HepG2 (cell line): ENCODE results near the gene SYT17. TPM values are rescaled to one million over a fixed set of nuclear protein-coding genes. Genes with fewer than 3 reads are reported as not detected.

Source experiments
- ATAC-seq: fragments of 200-7000 bp; cut with Tn5 transposase; 3 replicates; pipeline ENCODE4 v1.9.1; 2020; ENCODE audit warnings: mild to moderate bottlenecking, moderate library complexity
- BruUV-seq: library from RNA; stranded (reverse); fragments of 400-500 nt; replicated peaks from 2 replicates; lab custom pipeline; 2021; lab: Mats Ljungman, UMichigan
- CTCF ChIA-PET: fragments of 300-600 bp; formaldehyde crosslinking; extraction: SDS; loops from one replicate; lab custom pipeline; 2021; ENCODE audit warnings: low total read pairs, inconsistent platforms, low intra/inter-chr PET ratio; lab: Yijun Ruan, JAX
- POLR2A ChIA-PET: fragments of 350-600 bp; sonication (Branson Sonifier 250); formaldehyde crosslinking; loops from one replicate; lab custom pipeline; 2020; ENCODE audit warnings: antibody characterized with exemption, inconsistent platforms; lab: Yijun Ruan, JAX
- DNase-seq: peaks from one replicate; pipeline ENCODE4 v3.0.0-alpha.2; 2015; ENCODE audit warnings: low spot score
- FAIRE-seq: peaks from 3 replicates; lab custom pipeline; 2011; peaks lifted over from hg19 to GRCh38; lab: Jason Lieb, UNC
- H2AFZ ChIP-seq: one replicate; pipeline ENCODE4 v1.6.1; 2011; ENCODE audit warnings: low read length, inconsistent platforms
- H3K27ac ChIP-seq: fragments of 300-600 bp; 3 replicates; pipeline ENCODE4 v1.8.0; 2011; ENCODE audit warnings: mixed run types, mild to moderate bottlenecking, mixed read lengths, low read length, inconsistent platforms; ENCODE audit not compliant: insufficient read depth; ENCODE audit errors: extremely low read length
- H3K27me3 ChIP-seq, 2 experiments: fragments of 200-600 bp in 1 of 2; 2 replicates in 1 of 2; 3 replicates in 1 of 2; pipeline versions ENCODE4 v1.6.0 to v1.8.0; 2011; ENCODE audit warnings: low read length in 2 of 2, mild to moderate bottlenecking in 2 of 2, moderate library complexity in 2 of 2, inconsistent platforms in 1 of 2; ENCODE audit not compliant: insufficient read depth in 2 of 2, control insufficient read depth in 1 of 2
- H3K36me3 ChIP-seq, 2 experiments: fragments of 200-600 bp in 1 of 2; replicated peaks in 1 of 2; 2 replicates in 1 of 2; 3 replicates in 1 of 2; pipeline versions ENCODE4 v1.5.1 to v1.8.0; 2011; ENCODE audit warnings: low read length in 2 of 2, inconsistent platforms in 1 of 2; ENCODE audit not compliant: insufficient read depth in 2 of 2, control insufficient read depth in 1 of 2
- H3K4me1 ChIP-seq: 2 replicates; pipeline ENCODE4 v1.5.1; 2012; ENCODE audit warnings: low read length, inconsistent platforms; ENCODE audit not compliant: insufficient read depth
- H3K4me2 ChIP-seq: 2 replicates; pipeline ENCODE4 v1.6.0; 2011; ENCODE audit warnings: low read depth, low read length, inconsistent platforms
- H3K4me3 ChIP-seq, 3 experiments: fragments of 200-600 bp in 1 of 3; sonication (generic), shearing (Covaris generic) in 1 of 3; replicated peaks in 1 of 3; 2 replicates each; pipeline ENCODE4 v1.5.1; 2011 to 2016; ENCODE audit warnings: low read length in 3 of 3, inconsistent platforms in 2 of 3, low read depth in 2 of 3, mild to moderate bottlenecking in 2 of 3, control low read depth in 1 of 3, mixed read lengths in 1 of 3; ENCODE audit not compliant: insufficient read depth in 1 of 3
- H3K79me2 ChIP-seq: one replicate; pipeline ENCODE4 v1.6.1; 2011; ENCODE audit warnings: low read length, inconsistent platforms; ENCODE audit not compliant: insufficient read depth
- H3K9ac ChIP-seq: 2 replicates; pipeline ENCODE4 v1.6.0; 2011; ENCODE audit warnings: mild to moderate bottlenecking, low read depth, low read length, inconsistent platforms; ENCODE audit not compliant: insufficient read depth
- H3K9me3 ChIP-seq: 2 replicates; pipeline ENCODE4 v1.5.1; 2012; ENCODE audit warnings: mild to moderate bottlenecking, low read length
- H4K20me1 ChIP-seq: 2 replicates; pipeline ENCODE4 v1.6.0; 2011; ENCODE audit warnings: inconsistent platforms, mild to moderate bottlenecking, low read length, moderate library complexity; ENCODE audit not compliant: insufficient read depth
- ARNTL ChIP-seq: sonication (generic); formaldehyde crosslinking; IDR thresholded peaks from 2 replicates; pipeline ENCODE4 v1.4.0; 2020; ENCODE audit warnings: mild to moderate bottlenecking, missing genetic modification reagents
- CBX2 ChIP-seq, 2 experiments: fragments of 200-600 bp in 1 of 2; sonication (generic); formaldehyde crosslinking in 1 of 2; IDR thresholded peaks; 2 replicates each; pipeline versions ENCODE4 v1.7.0 to v1.8.1; 2018 to 2022; ENCODE audit warnings: low read depth in 2 of 2, low read length in 1 of 2, mild to moderate bottlenecking in 1 of 2, missing genetic modification reagents in 1 of 2
- CEBPB ChIP-seq: IDR thresholded peaks from 2 replicates; pipeline ENCODE4 v1.6.1; 2011; ENCODE audit warnings: low read depth, low read length, improper control_type of control experiment, borderline replicate concordance
- HIVEP1 ChIP-seq: sonication (generic); formaldehyde crosslinking; IDR thresholded peaks from 2 replicates; pipeline ENCODE4 v1.4.0; 2020; ENCODE audit warnings: mild to moderate bottlenecking, missing genetic modification reagents
- HNF4A ChIP-seq: sonication (generic); formaldehyde crosslinking; IDR thresholded peaks from 2 replicates; pipeline ENCODE4 v1.4.0; 2020; ENCODE audit warnings: missing genetic modification reagents
- SOX6 ChIP-seq, 2 experiments: fragments of 450-650 bp in 1 of 2; sonication (generic) in 1 of 2; formaldehyde crosslinking in 1 of 2; IDR thresholded peaks; 2 replicates each; pipeline versions ENCODE4 v1.4.0 to v1.6.1; 2017 to 2020; ENCODE audit warnings: antibody characterized with exemption in 1 of 2, mild to moderate bottlenecking in 1 of 2, missing genetic modification reagents in 1 of 2
- TEAD3 ChIP-seq: optimal IDR thresholded peaks from 2 replicates; pipeline ENCODE3; 2016; ENCODE audit warnings: borderline replicate concordance
- ZNF224 ChIP-seq: sonication (generic); formaldehyde crosslinking; IDR thresholded peaks from 2 replicates; pipeline ENCODE4 v1.5.0; 2020; ENCODE audit warnings: mild to moderate bottlenecking, missing genetic modification reagents
- ZNF256 ChIP-seq: sonication (generic); formaldehyde crosslinking; conservative IDR thresholded peaks from 2 replicates; pipeline ENCODE4 v1.4.0; 2020; ENCODE audit warnings: missing genetic modification reagents
- ZNF30 ChIP-seq: sonication (generic); formaldehyde crosslinking; IDR thresholded peaks from 2 replicates; pipeline ENCODE4 v1.5.0; 2020; ENCODE audit warnings: mild to moderate bottlenecking, missing genetic modification reagents
- ZNF431 ChIP-seq: sonication (generic); formaldehyde crosslinking; IDR thresholded peaks from 2 replicates; pipeline ENCODE4 v1.9.0; 2022; ENCODE audit warnings: missing genetic modification reagents, low read depth, mild to moderate bottlenecking, borderline replicate concordance
- ZNF562 ChIP-seq: sonication (generic); formaldehyde crosslinking; IDR thresholded peaks from 2 replicates; pipeline ENCODE4 v1.8.0; 2022; ENCODE audit warnings: missing genetic modification reagents, borderline replicate concordance
- ZNF891 ChIP-seq: sonication (generic); formaldehyde crosslinking; IDR thresholded peaks from 2 replicates; pipeline ENCODE4 v1.5.0; 2020; ENCODE audit warnings: mild to moderate bottlenecking, missing genetic modification reagents
- WGBS: methylation state at CpG from one replicate; pipeline ENCODE4 v1.1.6; 2017; ENCODE audit warnings: low lambda C conversion rate; 5-methylcytosine and 5-hydroxymethylcytosine counted together
- in situ Hi-C: cut with HindIII; loops from 2 replicates; pipeline ENCODE4 v1.10.0; 2017; ENCODE audit warnings: low pct_unique_long_range_greater_than_20kb; ENCODE audit not compliant: extremely low pct_ligation_motif_present
- intact Hi-C: fragments of 100-400 bp; cut with micrococcal nuclease; formaldehyde crosslinking; loops from one replicate; pipeline ENCODE4 v1.10.0; 2022; ENCODE audit not compliant: unreplicated experiment
- polyA plus RNA-seq, 8 experiments: library from polyadenylated mRNA; depleted of rRNA in 3 of 8; stranded (reverse) in 7 of 8; unstranded in 1 of 8; fragments of >200 nt; fragmentation: Illumina TruSeq in 4 of 8; extraction: Trizol in 4 of 8; gene quantifications; 2 replicates each; pipeline versions ENCODE4 v1.2.1 to v1.2.3, GENCODE V29; 2011 to 2016; ENCODE audit warnings: low read depth in 4 of 8, missing spikeins in 1 of 8, mixed read lengths in 1 of 8; ENCODE audit not compliant: insufficient read depth in 1 of 8
- total RNA-seq, 5 experiments: library from RNA; depleted of rRNA; stranded (reverse); fragments of >200 nt; fragmentation: Illumina TruSeq; extraction: Trizol; gene quantifications; 2 replicates each; pipeline ENCODE4 v1.2.3, GENCODE V29; 2016; ENCODE audit warnings: low read depth in 1 of 5
- TF ChIP-seq, protein P1 (sequence below): sonication (generic); formaldehyde crosslinking; IDR thresholded peaks from 2 replicates; pipeline ENCODE4 v1.5.0; 2020; ENCODE audit warnings: mild to moderate bottlenecking, missing genetic modification reagents, moderate library complexity
- TF ChIP-seq, protein P2 (sequence below): sonication (generic); formaldehyde crosslinking; IDR thresholded peaks from 2 replicates; pipeline ENCODE4 v1.4.0; 2020; ENCODE audit warnings: mild to moderate bottlenecking, missing genetic modification reagents, borderline replicate concordance
- TF ChIP-seq, protein P3 (sequence below): IDR thresholded peaks from 2 replicates; pipeline ENCODE4 v1.6.1; 2012; ENCODE audit warnings: inconsistent platforms
- TF ChIP-seq, protein P4 (sequence below): sonication (generic); formaldehyde crosslinking; IDR thresholded peaks from 2 replicates; pipeline ENCODE4 v1.5.1; 2020; ENCODE audit warnings: missing genetic modification reagents, mild to moderate bottlenecking, borderline replicate concordance

The SYT17 gene
- total and polyA plus RNA-seq, 2 of the 13 experiments (the other 11 are each of a cell fraction or from before 2014, with no cell fraction given): 0.44 TPM; not detected in 1

DNA sequence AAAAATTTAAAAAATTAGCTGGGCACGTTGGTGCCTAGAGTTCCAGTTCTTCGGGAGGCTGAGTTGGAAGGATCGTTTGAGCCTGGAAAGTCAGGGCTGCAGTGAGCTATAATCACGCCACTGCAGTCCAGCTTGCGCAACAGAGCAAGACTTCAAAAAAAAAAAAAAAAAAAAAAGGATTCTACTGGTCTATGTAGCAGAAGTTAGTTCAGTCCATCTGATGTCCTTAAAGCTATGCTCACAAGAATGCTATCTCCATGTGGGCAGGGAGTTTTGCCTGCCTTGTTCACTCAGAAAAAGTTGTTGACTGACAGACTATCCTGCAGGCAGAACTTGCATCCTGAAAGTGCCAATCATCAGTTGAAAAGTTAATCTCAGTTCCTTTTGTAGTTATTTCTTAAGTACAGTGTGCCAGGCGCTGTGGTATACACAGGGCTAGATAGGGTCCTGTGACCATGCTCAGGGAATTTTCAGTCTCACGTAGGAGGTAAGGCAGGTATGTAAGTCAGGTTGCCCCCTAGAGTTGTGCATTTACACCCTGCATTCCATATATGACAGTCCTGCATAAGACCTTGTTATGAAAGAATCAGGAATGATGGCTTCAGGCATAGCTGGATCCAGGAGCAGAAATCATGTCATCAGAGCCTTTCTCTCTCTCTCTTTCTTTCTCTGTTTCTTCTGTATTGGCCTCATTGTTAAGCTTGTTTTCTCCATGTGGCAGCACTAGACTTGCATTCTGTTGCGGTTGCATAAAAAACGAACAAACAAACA, 7.6 kb downstream of the SYT17 start:
- in situ Hi-C loops: loop anchor here (5.0 kb wide), 1 partner anchor 88 kb away; no protein-coding TSS in a partner anchor
- no peaks in the 10 kb centered on the region for H4K20me1 ChIP-seq
- no peak overlapping the region for H3K4me2 ChIP-seq
- ChIA-PET CTCF (no interaction called here), POLR2A (interaction anchor here (1.0 to 1.2 kb wide), 2 partner anchors 62 to 81 kb away, joined by 3 to 6 read pairs; partner anchors contain the start of gene ITPRIPL2)
- intact Hi-C loops: no loop called here
- BruUV-seq: no TSS peak
- H3K79me2 ChIP-seq: no peaks in the 10 kb centered on the region
- H3K9ac ChIP-seq: no peak overlapping the region
- peak; percentile 44 for DNase-seq
- H3K36me3 ChIP-seq: no peaks in the 10 kb centered on the region
- H3K4me1 ChIP-seq: peaks cover 20% of the 10 kb centered on the region
- WGBS: 22% methylated on average over 9 of the region's 9 CpGs
- no peak overlapping the region for H2AFZ ChIP-seq
- H3K9me3 ChIP-seq: no peaks in the 10 kb centered on the region
- no peak overlapping the region for H3K27ac ChIP-seq
- ATAC-seq: peak; percentile 60
- H3K4me3 ChIP-seq: no peak overlapping the region
- peaks cover 4 to 25% of the 10 kb centered on the region in 2 experiments for H3K27me3 ChIP-seq
- no peak for FAIRE-seq
- TF ChIP-seq SOX6 (IDR thresholded peaks at IDR 0.05) (no peak), SOX6 (CRISPR knock-in tag; IDR thresholded peaks at IDR 0.05) (peak; percentile 29; the same call in 1 of the 2 replicates), ZNF256 (CRISPR knock-in tag) (no peak), ZNF30 (no peak), HNF4A (CRISPR knock-in tag) (peak; percentile 46; the same call in 1 of the 2 replicates), ZNF562 (CRISPR knock-in tag) (no peak), TEAD3 (CRISPR knock-in tag) (peak; percentile 33), ARNTL (CRISPR knock-in tag) (no peak), CEBPB (peak; percentile 95), ZNF891 (CRISPR knock-in tag) (no peak), ZNF224 (CRISPR knock-in tag) (no peak), CBX2 (IDR thresholded peaks at IDR 0.05; ENCODE audit: low read depth, low read length) (no peak), CBX2 (CRISPR knock-in tag; IDR thresholded peaks at IDR 0.05; ENCODE audit: low read depth) (no peak), HIVEP1 (CRISPR knock-in tag) (no peak), ZNF431 (CRISPR knock-in tag) (0 out of 2 replicates have a peak, but pooled peaks have one; percentile 56)
- TF ChIP-seq, protein P1, sequence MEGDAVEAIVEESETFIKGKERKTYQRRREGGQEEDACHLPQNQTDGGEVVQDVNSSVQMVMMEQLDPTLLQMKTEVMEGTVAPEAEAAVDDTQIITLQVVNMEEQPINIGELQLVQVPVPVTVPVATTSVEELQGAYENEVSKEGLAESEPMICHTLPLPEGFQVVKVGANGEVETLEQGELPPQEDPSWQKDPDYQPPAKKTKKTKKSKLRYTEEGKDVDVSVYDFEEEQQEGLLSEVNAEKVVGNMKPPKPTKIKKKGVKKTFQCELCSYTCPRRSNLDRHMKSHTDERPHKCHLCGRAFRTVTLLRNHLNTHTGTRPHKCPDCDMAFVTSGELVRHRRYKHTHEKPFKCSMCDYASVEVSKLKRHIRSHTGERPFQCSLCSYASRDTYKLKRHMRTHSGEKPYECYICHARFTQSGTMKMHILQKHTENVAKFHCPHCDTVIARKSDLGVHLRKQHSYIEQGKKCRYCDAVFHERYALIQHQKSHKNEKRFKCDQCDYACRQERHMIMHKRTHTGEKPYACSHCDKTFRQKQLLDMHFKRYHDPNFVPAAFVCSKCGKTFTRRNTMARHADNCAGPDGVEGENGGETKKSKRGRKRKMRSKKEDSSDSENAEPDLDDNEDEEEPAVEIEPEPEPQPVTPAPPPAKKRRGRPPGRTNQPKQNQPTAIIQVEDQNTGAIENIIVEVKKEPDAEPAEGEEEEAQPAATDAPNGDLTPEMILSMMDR: 0 out of 2 replicates have a peak, but pooled peaks have one; percentile 4
- TF ChIP-seq, protein P2, sequence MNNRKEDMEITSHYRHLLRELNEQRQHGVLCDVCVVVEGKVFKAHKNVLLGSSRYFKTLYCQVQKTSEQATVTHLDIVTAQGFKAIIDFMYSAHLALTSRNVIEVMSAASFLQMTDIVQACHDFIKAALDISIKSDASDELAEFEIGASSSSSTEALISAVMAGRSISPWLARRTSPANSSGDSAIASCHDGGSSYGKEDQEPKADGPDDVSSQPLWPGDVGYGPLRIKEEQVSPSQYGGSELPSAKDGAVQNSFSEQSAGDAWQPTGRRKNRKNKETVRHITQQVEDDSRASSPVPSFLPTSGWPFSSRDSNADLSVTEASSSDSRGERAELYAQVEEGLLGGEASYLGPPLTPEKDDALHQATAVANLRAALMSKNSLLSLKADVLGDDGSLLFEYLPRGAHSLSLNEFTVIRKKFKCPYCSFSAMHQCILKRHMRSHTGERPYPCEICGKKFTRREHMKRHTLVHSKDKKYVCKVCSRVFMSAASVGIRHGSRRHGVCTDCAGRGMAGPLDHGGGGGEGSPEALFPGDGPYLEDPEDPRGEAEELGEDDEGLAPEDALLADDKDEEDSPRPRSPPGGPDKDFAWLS (CRISPR knock-in tag): no peak
- TF ChIP-seq, protein P3, sequence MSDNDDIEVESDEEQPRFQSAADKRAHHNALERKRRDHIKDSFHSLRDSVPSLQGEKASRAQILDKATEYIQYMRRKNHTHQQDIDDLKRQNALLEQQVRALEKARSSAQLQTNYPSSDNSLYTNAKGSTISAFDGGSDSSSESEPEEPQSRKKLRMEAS: 0 out of 2 replicates have a peak, but pooled peaks have one; percentile 40
- TF ChIP-seq, protein P4, sequence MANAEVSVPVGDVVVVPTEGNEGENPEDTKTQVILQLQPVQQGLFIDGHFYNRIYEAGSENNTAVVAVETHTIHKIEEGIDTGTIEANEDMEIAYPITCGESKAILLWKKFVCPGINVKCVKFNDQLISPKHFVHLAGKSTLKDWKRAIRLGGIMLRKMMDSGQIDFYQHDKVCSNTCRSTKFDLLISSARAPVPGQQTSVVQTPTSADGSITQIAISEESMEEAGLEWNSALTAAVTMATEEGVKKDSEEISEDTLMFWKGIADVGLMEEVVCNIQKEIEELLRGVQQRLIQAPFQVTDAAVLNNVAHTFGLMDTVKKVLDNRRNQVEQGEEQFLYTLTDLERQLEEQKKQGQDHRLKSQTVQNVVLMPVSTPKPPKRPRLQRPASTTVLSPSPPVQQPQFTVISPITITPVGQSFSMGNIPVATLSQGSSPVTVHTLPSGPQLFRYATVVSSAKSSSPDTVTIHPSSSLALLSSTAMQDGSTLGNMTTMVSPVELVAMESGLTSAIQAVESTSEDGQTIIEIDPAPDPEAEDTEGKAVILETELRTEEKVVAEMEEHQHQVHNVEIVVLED (CRISPR knock-in tag): no peak
